ENCODE measurements around the gene TSPAN17.

The TSPAN17 gene

DNA sequence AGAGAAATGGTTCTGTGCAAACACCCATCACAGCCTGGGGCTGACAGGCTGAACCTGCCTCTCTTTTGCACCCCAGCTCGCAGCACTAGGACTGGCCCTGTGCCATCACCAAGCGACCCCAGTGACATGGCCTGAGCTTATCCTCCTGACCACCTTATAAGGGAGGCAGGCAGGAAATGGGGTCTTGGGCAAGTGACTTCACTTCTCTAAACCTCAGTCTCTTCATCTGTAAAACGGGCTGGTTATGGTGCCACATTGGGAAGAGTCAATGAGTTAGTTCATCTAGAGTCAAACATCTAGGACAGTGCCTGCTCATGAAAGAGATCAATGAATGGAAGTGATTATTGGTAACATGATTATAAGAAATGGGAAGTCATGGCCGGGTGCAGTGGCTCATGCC, 23.1 kb upstream of the TSPAN17 start:
- no peak for DNase-seq

DNA sequence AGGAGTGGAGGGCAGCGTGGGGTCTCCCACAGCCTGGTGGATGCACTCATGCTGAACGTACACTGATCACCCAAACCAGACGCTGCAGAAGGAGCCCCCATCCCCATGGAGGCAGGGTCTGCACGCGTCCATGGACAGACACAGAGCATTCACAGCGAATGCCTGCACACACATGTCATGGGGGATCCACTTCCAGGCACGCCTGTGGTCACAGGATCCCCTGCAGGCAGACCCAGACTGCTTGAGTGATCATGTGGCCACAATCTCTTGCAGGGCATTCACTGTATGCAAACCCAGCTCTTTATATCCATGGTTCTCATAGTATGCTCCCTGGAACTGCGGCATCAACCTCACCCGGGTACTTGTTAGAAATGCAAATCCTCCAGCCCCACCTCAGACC, 22.3 kb upstream of the TSPAN17 start:
- DNase-seq = no peak

DNA sequence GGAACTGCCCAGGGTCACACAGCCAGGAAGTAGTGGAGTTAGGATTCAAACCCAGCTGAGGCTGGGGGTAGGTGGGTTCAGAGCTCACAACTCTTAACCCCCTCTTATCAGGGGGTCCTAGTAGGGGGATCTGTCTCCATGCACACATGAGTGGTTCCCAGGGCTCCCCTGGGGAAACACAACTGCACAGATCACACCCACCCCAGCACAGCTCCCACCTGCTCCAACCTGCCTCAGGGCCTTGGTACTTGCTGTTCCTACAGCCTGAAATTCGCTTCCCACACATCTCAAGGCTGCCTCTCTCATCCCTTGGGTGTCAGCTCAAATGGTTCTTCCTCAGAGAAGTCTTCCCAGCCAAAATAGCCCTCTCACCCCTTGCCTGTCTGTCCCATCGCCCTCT, 21.8 kb upstream of the TSPAN17 start:
- no peak for DNase-seq

DNA sequence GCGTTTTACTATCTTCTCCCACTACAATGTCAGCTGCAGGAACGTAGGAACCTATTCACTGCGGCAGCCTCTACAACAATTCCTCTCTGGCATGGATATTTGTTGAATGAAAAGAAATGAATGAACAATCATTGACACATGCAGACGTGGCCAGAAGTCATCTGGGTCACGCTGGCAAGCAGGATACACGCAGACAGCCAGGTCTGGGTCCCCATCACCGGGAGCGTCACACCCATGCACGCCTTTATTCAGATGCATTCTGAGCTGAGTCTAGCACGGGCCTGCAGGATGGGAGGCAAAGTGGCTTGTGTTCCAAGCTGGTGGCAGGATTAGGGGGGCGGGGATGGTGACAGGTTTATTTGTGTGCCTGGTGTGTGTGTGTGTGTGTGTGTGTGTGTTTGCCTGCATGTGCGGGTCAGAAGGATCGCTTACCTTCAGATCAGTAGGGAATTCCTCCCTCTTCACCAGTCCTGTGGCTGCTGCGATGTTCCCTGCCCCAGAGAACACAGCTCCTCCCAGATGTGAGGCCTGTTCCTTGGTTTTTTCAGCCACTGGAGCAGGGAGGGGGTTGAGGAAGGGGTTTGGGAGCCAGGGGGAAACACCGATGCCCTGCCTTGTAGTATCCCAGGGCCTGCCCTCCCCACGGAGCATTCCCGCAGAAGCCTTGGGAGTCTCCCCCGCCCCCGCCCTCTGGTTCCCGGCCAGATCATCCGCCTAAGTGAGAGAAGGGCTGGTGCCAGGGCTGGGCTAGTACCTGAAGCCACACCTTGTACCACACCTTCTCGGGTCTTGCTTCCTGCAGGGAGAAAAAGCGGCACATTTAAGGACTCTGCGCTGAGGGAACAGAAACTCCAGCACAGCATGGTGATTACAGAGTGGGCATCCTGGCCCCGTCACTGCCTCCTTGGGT, 21.1 kb upstream of the TSPAN17 start:
- no peak for DNase-seq

DNA sequence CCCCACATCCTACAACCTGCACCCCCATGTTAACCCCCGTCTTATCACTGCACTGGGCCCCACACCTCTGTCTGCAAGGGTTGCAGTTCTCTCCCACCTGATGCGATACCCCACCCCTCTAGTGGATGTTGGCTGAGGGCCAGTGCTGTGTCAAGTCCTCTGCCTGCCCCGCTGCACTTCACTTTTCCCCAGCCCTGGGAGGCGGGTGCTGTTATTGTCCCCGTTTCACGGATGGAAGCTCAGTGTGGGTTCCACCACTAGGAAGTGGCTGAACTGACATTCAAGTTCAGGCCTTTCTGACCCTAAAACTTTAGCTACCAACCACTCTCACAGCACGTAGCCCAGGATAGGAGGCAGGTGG, 20.4 kb upstream of the TSPAN17 start:
- DNase-seq = no peak

DNA sequence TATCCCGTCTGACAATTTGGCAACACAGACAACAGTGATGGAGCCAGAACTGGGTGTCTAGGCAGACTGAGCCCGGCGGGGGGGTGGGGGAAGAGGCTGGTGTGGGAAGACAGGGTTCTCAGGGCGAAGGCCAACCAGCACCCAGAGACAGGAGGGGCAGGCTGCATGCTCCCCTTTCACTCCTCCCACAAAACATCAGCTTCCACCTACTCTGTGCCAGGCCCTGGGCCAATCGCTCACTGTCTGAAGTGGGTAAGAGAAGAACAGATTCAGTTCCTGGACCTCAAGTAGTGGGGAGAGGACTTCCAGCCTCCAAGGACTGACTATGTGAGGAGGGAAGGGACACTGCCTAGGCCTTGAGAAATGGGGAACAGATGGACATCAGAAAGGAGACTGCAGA, 19.7 kb upstream of the TSPAN17 start:
- DNase-seq = no peak

DNA sequence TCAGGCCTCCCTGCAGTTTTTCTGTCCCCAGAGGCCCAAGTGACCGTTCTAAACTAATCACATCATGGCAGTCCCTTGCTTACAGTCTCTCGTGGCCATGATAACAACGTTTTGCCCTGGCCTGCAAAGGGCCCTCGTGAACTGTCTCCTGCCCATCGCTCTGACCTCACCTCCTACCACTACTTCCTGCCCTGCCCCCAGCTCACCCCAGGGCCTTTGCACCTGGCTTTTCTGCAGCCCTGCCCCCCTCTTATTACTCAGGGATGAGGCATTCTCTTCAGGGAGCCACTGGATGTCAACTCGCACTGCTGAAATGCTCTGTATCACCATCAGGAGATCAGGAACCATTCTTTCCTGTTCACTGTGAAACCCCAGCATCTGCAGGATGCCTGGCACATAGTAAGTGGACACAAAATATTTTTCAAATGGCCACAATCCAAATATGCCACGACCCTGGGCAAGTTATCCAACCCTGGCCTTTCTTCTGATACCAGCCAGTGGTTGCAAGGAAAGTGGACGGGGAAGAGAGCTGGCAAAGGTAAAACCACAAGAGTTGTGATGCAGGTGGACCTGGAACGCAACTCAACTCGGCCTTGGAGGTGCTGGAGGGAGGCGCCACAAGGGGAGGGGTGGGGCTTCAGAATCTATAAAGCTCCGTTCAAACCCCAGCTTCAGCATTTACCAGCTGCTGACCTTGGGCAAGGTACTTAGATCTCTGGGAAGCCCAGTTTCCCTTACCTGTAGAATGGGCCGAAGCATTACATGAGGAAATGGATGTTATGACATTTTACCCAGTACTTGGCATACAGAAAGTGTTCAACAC, 18.7 kb upstream of the TSPAN17 start:
- DNase-seq = no peak

DNA sequence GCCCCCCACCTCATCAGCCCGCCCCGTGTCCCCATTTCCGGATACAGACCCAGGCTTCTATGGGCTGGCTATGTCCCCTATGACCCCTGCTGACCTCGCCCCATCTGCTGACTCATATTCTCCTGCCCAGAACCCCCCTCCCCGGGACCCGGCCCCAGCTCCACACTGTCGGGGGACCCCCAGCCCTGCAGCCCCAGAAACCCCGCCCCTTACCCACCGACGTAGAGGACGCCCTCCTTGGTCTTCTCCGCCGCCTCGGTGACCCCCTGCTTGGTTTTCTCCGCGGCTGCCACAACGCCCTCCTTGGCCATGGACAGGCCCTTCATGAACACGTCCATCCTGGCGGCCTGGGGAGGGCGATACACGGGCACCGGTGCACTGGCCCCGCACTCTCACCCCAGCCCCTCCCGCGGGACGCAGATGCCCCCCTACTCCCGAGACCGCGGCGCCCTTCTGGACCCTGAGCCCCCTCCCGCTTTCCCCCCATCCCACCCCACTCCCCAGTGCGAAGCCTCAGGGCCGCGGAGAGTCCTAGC, 17.9 kb upstream of the TSPAN17 start:
- no peak for DNase-seq

DNA sequence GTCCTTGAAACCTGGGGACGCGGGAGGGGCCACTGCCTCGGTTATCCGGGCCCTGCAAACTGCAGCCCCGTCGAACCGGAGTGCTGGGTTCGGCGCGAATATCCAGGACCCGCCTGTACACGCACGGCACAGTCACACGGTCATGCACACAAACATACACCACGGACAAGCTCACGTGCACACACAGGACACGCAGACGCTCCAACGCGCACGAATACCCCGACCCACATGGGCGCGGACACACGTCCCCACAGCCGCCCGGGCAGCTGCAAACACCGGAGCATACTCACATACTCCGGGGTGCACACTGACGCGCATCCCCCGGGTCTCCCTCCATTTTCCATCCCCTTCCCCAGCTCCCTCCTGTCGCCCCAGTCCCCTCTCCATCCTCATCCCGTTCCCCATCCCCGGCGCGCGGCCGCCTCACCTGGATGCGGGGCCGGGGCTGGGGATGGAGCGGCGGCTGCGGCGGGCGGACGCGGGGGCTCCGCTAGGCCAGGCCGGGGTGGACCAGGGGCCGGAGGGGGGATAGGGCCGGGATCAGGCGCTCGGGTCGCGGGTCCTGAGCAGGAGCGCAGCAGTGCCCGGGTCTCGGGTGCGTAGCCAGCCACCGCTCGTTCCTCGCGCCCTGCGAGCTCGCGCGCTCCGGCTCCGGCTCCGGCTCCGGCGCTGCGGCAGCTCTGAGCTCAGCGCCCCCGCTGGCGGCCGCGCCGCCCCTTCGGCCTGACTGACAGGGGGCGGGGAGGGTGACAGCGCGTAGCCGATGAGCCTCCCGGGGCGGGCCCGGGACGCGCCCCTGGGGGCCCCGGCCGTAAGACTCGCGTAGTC, 17.2 kb upstream of the TSPAN17 start, which contains the start of the genes EIF4E1B and SNCB:
Gene EIF4E1B (plus strand): TSS at position 823 of the 828 bp plus-strand sequence. CDS start 12,113 bp downstream, outside the sequence.
Gene SNCB (minus strand): TSS at position 682 of the 828 bp plus-strand sequence. CDS start 880 bp downstream, outside the sequence.
- peak; percentile 37 for DNase-seq

DNA sequence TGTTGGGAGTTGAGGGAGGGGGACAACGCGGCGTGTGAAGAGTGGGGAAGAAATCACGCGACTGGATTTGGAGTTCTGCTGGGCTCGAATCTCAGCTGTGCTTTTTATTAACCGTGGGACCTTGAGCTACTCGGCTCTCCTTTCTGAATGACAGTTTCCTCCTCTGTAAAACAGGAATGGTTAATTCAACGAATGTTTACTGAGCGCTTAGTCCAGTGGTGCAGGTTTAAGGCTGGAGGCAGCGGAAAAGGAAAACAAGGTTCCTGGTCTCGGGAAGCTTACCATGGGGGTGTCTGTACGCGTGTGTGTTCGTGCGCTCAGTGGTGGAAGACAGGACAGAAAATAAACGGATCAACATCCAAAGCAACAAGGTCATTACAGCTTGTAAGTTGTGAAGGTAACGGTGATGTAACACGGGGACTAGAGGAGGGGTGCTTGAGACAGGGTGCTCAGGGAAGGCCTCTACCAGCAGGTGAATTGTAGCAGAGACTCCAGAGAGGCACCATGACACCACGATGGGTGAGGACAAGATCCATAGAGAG, 16.5 kb upstream of the TSPAN17 start:
- DNase-seq = no peak

DNA sequence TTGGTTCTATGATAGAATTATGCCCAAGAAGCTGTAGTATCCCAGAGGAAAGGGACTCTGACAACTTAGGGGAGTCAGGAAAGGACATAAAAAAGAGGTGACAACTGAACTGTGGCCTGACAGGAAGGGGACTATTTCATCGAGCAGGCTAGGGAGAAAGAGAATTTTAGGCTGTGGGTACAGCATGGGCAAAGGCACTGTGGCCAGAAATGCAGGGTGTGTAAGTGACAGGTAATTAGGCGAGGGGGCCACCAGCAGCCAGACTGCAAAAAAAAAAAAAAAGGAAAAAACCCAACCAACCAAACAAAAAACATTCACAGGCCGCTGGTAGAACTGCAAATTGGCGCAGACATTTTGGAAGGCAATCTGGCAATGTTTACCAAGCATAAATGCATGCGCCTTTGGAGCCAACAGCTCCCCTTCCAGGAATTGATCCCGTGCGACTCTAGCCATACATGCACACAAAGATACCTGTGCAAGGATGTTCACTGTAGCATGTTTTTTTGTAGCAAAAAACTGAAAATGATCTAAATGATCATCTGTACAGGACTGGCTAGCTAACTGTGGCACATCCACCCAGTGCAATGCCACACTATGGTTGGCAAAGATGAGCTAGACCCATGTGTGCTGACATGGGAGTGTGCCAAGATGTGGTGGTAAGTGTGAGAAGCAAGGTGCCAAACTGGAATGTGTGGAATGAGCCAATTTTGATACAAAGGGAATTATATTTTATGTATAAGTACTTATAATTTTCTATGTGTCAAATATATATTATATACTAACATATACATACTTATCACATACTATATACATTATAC, 15.7 kb upstream of the TSPAN17 start:
- no peak for DNase-seq

DNA sequence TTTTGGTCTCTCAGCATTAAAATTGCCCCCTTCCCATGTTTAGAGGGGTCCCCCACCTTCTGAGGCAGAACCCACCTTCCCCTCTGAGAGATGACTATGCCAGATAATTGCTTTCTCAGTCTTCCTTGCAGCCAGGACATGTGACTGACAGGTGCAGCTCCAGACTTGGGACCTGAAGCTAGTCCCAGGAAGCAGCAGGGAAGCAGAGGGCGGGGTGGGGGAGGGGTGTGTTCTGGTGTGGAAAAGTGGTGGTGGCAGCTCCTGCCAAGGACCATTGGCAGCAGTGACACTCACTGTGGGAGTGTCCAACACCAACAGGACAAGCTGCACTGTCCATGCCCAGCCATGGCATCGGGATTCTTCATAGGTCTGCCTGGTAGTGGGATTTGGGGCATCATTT, 14.5 kb upstream of the TSPAN17 start:
- DNase-seq = no peak

DNA sequence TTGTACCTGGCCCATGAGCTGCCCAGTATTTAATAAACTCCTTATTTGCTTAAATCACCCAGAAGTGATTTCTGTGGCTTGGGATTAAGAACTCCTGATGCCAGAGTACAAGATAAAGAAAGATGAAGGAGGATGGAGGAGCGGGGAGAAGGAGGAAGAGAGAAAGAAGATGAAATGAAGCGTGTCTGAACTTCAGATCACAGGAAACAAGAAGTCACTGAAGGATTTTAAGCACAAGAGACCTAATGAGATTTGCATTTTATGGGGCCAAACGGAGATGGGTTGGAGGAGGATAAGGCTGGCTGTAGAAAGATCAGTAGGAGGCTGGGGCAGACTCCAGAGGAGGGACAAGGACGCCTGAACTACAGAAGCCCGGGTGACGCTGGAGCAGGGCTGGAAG, 13.7 kb upstream of the TSPAN17 start:
- no peak for DNase-seq

DNA sequence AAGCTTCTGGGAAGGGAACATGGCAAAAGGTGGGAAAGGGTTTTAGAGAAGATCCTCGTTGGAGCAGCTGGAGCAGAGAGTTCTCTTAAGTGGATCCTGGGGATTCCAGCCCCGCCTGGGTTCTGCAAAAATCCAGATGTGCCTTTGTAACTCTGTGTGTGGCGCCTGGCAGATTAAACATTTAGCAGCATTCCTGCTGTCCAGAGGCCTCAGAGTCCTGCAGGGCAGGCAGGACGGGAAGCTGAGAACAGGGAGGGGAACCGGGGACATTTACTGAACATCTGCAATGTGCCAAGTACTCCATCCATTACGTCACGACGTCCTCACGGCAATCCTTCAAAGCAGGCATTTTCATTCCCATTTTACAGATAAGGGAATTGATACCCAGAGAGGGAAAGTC, 10.9 kb upstream of the TSPAN17 start:
- DNase-seq = no peak

DNA sequence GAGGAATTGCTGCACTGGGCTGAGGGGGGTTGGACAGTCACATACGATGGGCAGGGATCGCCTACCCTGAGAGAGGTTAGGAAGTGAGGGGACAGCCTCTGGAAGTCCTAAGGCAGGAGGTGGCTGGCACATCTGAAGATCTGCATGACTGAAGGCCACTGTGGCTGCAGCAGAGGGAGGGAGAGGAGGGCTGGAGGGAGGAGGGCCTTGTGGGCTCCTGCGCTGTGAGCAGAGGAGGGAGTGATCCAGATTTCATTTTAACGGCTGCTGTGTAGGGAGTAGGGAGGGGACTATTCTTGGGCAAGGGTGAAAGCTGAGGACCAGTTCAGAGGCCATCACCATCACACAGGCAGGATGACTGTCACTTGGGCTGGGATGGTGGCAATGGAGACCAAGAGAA, 9.7 kb upstream of the TSPAN17 start:
- no peak for DNase-seq

DNA sequence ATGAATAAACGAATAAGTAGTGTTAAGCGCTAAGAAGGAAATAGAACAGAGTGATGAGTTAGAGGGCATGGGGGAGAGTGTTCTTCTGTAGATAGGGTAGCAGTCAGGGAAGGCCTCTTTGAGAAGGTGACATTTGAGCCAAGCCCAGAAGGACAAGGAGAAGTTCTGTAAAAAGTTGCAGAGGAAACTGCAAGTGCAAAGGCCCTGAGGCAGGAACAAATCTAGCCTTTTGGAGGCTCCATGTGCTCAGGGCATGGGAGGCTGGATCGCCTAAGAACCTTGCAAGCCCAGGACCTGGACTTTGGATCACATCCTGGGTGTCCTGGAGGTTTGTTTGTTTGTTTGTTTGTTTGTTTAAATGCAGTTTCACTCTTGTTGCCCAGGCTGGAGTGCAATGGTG, 8.8 kb upstream of the TSPAN17 start:
- no peak for DNase-seq

DNA sequence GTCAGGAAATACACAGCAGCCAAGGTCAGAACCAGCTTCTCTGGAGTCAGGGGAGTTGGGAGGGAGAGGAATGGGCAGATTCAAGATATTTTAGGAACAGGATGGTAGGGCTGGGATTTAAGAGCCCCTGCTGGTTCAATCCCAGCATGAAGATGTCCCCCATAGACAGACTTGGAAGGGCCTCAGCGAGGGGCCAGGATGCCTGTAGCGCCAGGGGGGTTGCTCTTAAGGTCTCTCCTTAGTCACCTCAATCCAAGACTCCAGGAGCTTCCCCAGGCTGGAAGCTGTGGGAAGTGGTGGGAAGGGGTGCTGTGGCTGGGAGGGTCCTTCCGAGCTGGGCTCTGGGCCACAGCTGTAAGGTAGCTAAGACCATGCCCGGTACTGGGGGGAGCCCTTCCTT, 8.1 kb upstream of the TSPAN17 start:
- no peak for DNase-seq

DNA sequence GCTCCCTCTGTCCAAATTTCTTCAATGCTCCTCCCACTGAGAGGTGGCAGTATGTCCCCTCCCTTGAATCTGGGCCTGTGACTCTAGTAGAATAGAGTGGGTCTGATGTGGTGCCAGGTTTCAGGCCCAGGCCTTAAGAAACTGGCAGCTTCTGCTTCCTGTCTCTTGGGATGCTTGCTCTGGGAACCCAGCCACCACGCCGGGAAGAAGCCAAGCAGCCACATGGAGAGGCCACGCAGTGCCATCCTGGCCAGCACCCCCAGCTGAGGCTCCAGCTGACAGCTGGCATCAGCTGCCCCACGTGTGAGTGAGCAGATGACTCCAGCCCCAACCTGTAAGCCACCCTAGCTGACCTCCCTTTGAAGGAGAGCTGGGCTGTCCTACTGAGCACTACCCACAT, 7.3 kb upstream of the TSPAN17 start:
- DNase-seq = no peak

DNA sequence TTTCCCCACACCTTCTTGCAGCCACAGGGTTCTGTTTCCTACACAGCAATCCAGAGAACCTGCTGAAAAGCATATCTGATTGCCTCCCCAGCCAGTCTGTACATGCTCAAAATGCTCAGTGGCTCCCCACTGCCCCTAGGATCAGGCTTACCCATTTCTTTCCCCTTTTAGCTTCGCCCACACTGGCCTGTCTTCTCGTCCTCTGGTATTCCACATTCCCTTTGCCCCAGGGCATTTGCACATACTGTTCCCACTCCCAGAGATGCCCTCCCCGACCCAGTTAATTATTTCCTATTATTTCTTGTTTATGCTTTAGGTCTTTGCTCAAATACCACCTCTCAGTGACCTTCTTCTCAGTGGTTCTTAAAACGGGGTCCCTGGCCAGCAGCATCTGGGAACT, 6.7 kb upstream of the TSPAN17 start:
- DNase-seq = no peak

DNA sequence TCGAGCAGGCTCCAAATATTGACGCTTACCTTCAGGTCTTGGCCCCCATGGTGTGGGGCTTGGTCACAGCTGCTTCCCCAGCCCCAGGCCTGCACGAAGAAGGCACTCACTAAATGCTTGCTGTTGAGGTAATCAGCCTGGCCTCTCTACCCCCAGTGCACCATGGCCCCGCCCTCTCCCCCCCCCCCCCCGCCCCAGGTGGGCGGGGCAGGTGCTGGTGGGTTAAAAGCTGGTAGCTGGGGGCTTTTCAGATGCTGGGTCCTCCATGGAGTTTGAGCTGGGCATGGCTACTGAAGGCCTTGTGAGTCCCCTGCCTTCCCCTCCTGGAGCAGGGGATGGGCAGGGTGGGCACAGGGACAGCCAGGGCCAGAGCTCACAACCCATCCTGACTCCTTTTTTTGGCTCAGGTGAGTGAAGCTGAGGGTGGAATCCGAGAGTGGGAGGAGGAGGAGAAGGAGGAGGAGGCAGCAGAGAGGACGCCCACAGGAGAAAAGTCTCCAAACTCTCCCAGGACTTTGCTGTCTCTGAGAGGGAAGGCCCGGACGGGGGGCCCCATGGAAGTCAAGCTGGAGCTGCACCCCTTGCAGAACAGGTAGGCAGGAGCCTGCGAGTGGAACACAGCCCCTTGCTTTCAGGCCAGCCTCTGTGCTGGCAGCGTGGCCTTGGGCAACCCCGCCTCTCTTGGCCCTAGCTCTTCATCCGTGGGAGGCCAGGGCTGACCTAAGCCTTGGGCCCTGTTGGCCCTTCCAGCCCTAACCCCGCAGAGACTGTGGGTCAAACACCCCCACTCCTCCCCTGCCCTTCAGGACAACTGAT, 4.4 kb upstream of the TSPAN17 start:
- DNase-seq = no peak
